ENCODE data around the gene PLA2G2F. TPM values are rescaled to one million over a fixed set of nuclear protein-coding genes. Genes with fewer than 3 reads are reported as not detected.

The PLA2G2F gene
- total and polyA plus RNA-seq, 2 of the 8 experiments (the other 6 are each of a cell fraction or from before 2014, with no cell fraction given): not detected

DNA sequence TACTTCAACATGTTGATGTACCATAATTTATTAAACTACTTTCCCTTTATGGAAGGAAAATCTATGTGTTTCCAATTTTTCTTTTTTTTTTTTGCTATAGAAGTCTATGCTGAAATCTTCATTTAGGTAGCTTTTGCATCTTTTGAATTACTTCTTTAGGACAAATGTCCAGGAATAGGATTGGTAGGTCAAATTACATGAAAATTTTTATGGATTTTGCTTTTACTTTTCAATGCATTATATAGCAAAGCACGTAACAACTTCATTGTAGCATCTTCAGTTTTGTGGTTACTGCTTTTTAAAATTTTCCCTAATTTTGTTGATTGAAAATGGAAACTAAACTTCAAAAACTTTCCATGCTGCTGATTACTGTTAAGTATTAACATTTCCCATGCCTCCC is 59.2 kb downstream of the PLA2G2F start (continued):
- TF ChIP-seq, protein P1, sequence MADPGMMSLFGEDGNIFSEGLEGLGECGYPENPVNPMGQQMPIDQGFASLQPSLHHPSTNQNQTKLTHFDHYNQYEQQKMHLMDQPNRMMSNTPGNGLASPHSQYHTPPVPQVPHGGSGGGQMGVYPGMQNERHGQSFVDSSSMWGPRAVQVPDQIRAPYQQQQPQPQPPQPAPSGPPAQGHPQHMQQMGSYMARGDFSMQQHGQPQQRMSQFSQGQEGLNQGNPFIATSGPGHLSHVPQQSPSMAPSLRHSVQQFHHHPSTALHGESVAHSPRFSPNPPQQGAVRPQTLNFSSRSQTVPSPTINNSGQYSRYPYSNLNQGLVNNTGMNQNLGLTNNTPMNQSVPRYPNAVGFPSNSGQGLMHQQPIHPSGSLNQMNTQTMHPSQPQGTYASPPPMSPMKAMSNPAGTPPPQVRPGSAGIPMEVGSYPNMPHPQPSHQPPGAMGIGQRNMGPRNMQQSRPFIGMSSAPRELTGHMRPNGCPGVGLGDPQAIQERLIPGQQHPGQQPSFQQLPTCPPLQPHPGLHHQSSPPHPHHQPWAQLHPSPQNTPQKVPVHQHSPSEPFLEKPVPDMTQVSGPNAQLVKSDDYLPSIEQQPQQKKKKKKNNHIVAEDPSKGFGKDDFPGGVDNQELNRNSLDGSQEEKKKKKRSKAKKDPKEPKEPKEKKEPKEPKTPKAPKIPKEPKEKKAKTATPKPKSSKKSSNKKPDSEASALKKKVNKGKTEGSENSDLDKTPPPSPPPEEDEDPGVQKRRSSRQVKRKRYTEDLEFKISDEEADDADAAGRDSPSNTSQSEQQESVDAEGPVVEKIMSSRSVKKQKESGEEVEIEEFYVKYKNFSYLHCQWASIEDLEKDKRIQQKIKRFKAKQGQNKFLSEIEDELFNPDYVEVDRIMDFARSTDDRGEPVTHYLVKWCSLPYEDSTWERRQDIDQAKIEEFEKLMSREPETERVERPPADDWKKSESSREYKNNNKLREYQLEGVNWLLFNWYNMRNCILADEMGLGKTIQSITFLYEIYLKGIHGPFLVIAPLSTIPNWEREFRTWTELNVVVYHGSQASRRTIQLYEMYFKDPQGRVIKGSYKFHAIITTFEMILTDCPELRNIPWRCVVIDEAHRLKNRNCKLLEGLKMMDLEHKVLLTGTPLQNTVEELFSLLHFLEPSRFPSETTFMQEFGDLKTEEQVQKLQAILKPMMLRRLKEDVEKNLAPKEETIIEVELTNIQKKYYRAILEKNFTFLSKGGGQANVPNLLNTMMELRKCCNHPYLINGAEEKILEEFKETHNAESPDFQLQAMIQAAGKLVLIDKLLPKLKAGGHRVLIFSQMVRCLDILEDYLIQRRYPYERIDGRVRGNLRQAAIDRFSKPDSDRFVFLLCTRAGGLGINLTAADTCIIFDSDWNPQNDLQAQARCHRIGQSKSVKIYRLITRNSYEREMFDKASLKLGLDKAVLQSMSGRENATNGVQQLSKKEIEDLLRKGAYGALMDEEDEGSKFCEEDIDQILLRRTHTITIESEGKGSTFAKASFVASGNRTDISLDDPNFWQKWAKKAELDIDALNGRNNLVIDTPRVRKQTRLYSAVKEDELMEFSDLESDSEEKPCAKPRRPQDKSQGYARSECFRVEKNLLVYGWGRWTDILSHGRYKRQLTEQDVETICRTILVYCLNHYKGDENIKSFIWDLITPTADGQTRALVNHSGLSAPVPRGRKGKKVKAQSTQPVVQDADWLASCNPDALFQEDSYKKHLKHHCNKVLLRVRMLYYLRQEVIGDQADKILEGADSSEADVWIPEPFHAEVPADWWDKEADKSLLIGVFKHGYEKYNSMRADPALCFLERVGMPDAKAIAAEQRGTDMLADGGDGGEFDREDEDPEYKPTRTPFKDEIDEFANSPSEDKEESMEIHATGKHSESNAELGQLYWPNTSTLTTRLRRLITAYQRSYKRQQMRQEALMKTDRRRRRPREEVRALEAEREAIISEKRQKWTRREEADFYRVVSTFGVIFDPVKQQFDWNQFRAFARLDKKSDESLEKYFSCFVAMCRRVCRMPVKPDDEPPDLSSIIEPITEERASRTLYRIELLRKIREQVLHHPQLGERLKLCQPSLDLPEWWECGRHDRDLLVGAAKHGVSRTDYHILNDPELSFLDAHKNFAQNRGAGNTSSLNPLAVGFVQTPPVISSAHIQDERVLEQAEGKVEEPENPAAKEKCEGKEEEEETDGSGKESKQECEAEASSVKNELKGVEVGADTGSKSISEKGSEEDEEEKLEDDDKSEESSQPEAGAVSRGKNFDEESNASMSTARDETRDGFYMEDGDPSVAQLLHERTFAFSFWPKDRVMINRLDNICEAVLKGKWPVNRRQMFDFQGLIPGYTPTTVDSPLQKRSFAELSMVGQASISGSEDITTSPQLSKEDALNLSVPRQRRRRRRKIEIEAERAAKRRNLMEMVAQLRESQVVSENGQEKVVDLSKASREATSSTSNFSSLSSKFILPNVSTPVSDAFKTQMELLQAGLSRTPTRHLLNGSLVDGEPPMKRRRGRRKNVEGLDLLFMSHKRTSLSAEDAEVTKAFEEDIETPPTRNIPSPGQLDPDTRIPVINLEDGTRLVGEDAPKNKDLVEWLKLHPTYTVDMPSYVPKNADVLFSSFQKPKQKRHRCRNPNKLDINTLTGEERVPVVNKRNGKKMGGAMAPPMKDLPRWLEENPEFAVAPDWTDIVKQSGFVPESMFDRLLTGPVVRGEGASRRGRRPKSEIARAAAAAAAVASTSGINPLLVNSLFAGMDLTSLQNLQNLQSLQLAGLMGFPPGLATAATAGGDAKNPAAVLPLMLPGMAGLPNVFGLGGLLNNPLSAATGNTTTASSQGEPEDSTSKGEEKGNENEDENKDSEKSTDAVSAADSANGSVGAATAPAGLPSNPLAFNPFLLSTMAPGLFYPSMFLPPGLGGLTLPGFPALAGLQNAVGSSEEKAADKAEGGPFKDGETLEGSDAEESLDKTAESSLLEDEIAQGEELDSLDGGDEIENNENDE (IDR thresholded peaks at IDR 0.05; ENCODE audit: insufficient replicate concordance, low read length): no peak
- TF ChIP-seq TEAD4 (IDR thresholded peaks at IDR 0.05; ENCODE audit: low read depth, low read length): no peak
- no peak for TF ChIP-seq RNF2 (IDR thresholded peaks at IDR 0.05; ENCODE audit: borderline replicate concordance, low read depth, low read length, missing control alignments, poor library complexity, severe bottlenecking)
- TF ChIP-seq BACH1 (IDR thresholded peaks at IDR 0.05; ENCODE audit: low read length): no peak
- no peak for TF ChIP-seq SIN3A (conservative IDR thresholded peaks at IDR 0.05 in 1 of 2, IDR thresholded peaks at IDR 0.05 in 1 of 2; ENCODE audit: low read depth in 1 of 2, low read length in 2 of 2)
- TF ChIP-seq MAFK (IDR thresholded peaks at IDR 0.05; ENCODE audit: low read depth, low read length): no peak
- no peak for TF ChIP-seq CEBPB (IDR thresholded peaks at IDR 0.05; ENCODE audit: low read depth, low read length)
- no peak for TF ChIP-seq PHF8 (conservative IDR thresholded peaks at IDR 0.05; ENCODE audit: low read depth, low read length)
